HepG2 (cell line): ENCODE data around the gene PRKD2. TPM values are rescaled to one million over a fixed set of nuclear protein-coding genes. Genes with fewer than 3 reads are reported as not detected.

Experiments used
- ATAC-seq: fragments of 200-7000 bp; cut with Tn5 transposase; 3 replicates; pipeline ENCODE4 v1.9.1; 2020; ENCODE audit warnings: mild to moderate bottlenecking, moderate library complexity
- BruUV-seq: library from RNA; stranded (reverse); fragments of 400-500 nt; replicated peaks from 2 replicates; lab custom pipeline; 2021; lab: Mats Ljungman, UMichigan
- CTCF ChIA-PET: fragments of 300-600 bp; formaldehyde crosslinking; extraction: SDS; loops from one replicate; lab custom pipeline; 2021; ENCODE audit warnings: low total read pairs, inconsistent platforms, low intra/inter-chr PET ratio; lab: Yijun Ruan, JAX
- POLR2A ChIA-PET: fragments of 350-600 bp; sonication (Branson Sonifier 250); formaldehyde crosslinking; loops from one replicate; lab custom pipeline; 2020; ENCODE audit warnings: antibody characterized with exemption, inconsistent platforms; lab: Yijun Ruan, JAX
- DNase-seq: peaks from one replicate; pipeline ENCODE4 v3.0.0-alpha.2; 2015; ENCODE audit warnings: low spot score
- FAIRE-seq: peaks from 3 replicates; lab custom pipeline; 2011; peaks lifted over from hg19 to GRCh38; lab: Jason Lieb, UNC
- H2AFZ ChIP-seq: one replicate; pipeline ENCODE4 v1.6.1; 2011; ENCODE audit warnings: low read length, inconsistent platforms
- H3K27ac ChIP-seq: fragments of 300-600 bp; 3 replicates; pipeline ENCODE4 v1.8.0; 2011; ENCODE audit warnings: mixed run types, mild to moderate bottlenecking, mixed read lengths, low read length, inconsistent platforms; ENCODE audit not compliant: insufficient read depth; ENCODE audit errors: extremely low read length
- H3K27me3 ChIP-seq, 2 experiments: fragments of 200-600 bp in 1 of 2; 2 replicates in 1 of 2; 3 replicates in 1 of 2; pipeline versions ENCODE4 v1.6.0 to v1.8.0; 2011; ENCODE audit warnings: low read length in 2 of 2, mild to moderate bottlenecking in 2 of 2, moderate library complexity in 2 of 2, inconsistent platforms in 1 of 2; ENCODE audit not compliant: insufficient read depth in 2 of 2, control insufficient read depth in 1 of 2
- H3K36me3 ChIP-seq, 2 experiments: fragments of 200-600 bp in 1 of 2; replicated peaks in 1 of 2; 2 replicates in 1 of 2; 3 replicates in 1 of 2; pipeline versions ENCODE4 v1.5.1 to v1.8.0; 2011; ENCODE audit warnings: low read length in 2 of 2, inconsistent platforms in 1 of 2; ENCODE audit not compliant: insufficient read depth in 2 of 2, control insufficient read depth in 1 of 2
- H3K4me1 ChIP-seq: 2 replicates; pipeline ENCODE4 v1.5.1; 2012; ENCODE audit warnings: low read length, inconsistent platforms; ENCODE audit not compliant: insufficient read depth
- H3K4me2 ChIP-seq: 2 replicates; pipeline ENCODE4 v1.6.0; 2011; ENCODE audit warnings: low read depth, low read length, inconsistent platforms
- H3K4me3 ChIP-seq, 3 experiments: fragments of 200-600 bp in 1 of 3; sonication (generic), shearing (Covaris generic) in 1 of 3; replicated peaks in 1 of 3; 2 replicates each; pipeline ENCODE4 v1.5.1; 2011 to 2016; ENCODE audit warnings: low read length in 3 of 3, inconsistent platforms in 2 of 3, low read depth in 2 of 3, mild to moderate bottlenecking in 2 of 3, control low read depth in 1 of 3, mixed read lengths in 1 of 3; ENCODE audit not compliant: insufficient read depth in 1 of 3
- H3K79me2 ChIP-seq: one replicate; pipeline ENCODE4 v1.6.1; 2011; ENCODE audit warnings: low read length, inconsistent platforms; ENCODE audit not compliant: insufficient read depth
- H3K9ac ChIP-seq: 2 replicates; pipeline ENCODE4 v1.6.0; 2011; ENCODE audit warnings: mild to moderate bottlenecking, low read depth, low read length, inconsistent platforms; ENCODE audit not compliant: insufficient read depth
- H3K9me3 ChIP-seq: 2 replicates; pipeline ENCODE4 v1.5.1; 2012; ENCODE audit warnings: mild to moderate bottlenecking, low read length
- H4K20me1 ChIP-seq: 2 replicates; pipeline ENCODE4 v1.6.0; 2011; ENCODE audit warnings: inconsistent platforms, mild to moderate bottlenecking, low read length, moderate library complexity; ENCODE audit not compliant: insufficient read depth
- PHB2 ChIP-seq: fragments of 450-650 bp; IDR thresholded peaks from 2 replicates; pipeline ENCODE4 v1.6.1; 2018; ENCODE audit not compliant: partially characterized antibody
- YEATS2 ChIP-seq: sonication (generic); formaldehyde crosslinking; IDR thresholded peaks from 2 replicates; pipeline ENCODE4 v1.4.0; 2020; ENCODE audit warnings: missing genetic modification reagents, borderline replicate concordance
- ZNF629 ChIP-seq: sonication (generic); formaldehyde crosslinking; conservative IDR thresholded peaks from 2 replicates; pipeline ENCODE4 v1.5.0; 2020; ENCODE audit warnings: missing genetic modification reagents
- ZNF768 ChIP-seq: sonication (generic); formaldehyde crosslinking; IDR thresholded peaks from 2 replicates; pipeline ENCODE4 v1.4.0; 2020; ENCODE audit warnings: missing genetic modification reagents
- WGBS: methylation state at CpG from one replicate; pipeline ENCODE4 v1.1.6; 2017; ENCODE audit warnings: low lambda C conversion rate; 5-methylcytosine and 5-hydroxymethylcytosine counted together
- in situ Hi-C: cut with HindIII; loops from 2 replicates; pipeline ENCODE4 v1.10.0; 2017; ENCODE audit warnings: low pct_unique_long_range_greater_than_20kb; ENCODE audit not compliant: extremely low pct_ligation_motif_present
- intact Hi-C: fragments of 100-400 bp; cut with micrococcal nuclease; formaldehyde crosslinking; loops from one replicate; pipeline ENCODE4 v1.10.0; 2022; ENCODE audit not compliant: unreplicated experiment
- polyA plus RNA-seq, 8 experiments: library from polyadenylated mRNA; depleted of rRNA in 3 of 8; stranded (reverse) in 7 of 8; unstranded in 1 of 8; fragments of >200 nt; fragmentation: Illumina TruSeq in 4 of 8; extraction: Trizol in 4 of 8; gene quantifications; 2 replicates each; pipeline versions ENCODE4 v1.2.1 to v1.2.3, GENCODE V29; 2011 to 2016; ENCODE audit warnings: low read depth in 4 of 8, missing spikeins in 1 of 8, mixed read lengths in 1 of 8; ENCODE audit not compliant: insufficient read depth in 1 of 8
- total RNA-seq, 5 experiments: library from RNA; depleted of rRNA; stranded (reverse); fragments of >200 nt; fragmentation: Illumina TruSeq; extraction: Trizol; gene quantifications; 2 replicates each; pipeline ENCODE4 v1.2.3, GENCODE V29; 2016; ENCODE audit warnings: low read depth in 1 of 5
- TF ChIP-seq, protein P1 (sequence below): IDR thresholded peaks from 2 replicates; pipeline ENCODE4 v1.6.1; 2016; ENCODE audit warnings: mild to moderate bottlenecking

Gene PRKD2
- total and polyA plus RNA-seq, 2 of the 13 experiments (the other 11 are each of a cell fraction or from before 2014, with no cell fraction given): 6.7 to 7.3 TPM

GRCh38 chr19:46700704-46701103, 16.2 kb downstream of the PRKD2 start (continued):
- TF ChIP-seq, protein P1, sequence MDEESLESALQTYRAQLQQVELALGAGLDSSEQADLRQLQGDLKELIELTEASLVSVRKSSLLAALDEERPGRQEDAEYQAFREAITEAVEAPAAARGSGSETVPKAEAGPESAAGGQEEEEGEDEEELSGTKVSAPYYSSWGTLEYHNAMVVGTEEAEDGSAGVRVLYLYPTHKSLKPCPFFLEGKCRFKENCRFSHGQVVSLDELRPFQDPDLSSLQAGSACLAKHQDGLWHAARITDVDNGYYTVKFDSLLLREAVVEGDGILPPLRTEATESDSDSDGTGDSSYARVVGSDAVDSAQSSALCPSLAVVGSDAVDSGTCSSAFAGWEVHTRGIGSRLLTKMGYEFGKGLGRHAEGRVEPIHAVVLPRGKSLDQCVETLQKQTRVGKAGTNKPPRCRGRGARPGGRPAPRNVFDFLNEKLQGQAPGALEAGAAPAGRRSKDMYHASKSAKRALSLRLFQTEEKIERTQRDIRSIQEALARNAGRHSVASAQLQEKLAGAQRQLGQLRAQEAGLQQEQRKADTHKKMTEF (CRISPR knock-in tag): no peak

- no peak overlapping the region for H3K4me3 ChIP-seq
- H3K27ac ChIP-seq: no peak overlapping the region
- 97% methylated on average over 11 of the region's 11 CpGs for WGBS
- H3K9me3 ChIP-seq: no peaks in the 10 kb centered on the region
- no peaks in the 10 kb centered on the region for H3K27me3 ChIP-seq
- no TSS peak for BruUV-seq
- no peak for ATAC-seq
- no peak overlapping the region for H3K4me2 ChIP-seq
- no peaks in the 10 kb centered on the region for H4K20me1 ChIP-seq
- FAIRE-seq: no peak
- DNase-seq: no peak
- no peaks in the 10 kb centered on the region for H3K79me2 ChIP-seq
- no peak overlapping the region for H2AFZ ChIP-seq
- no peaks in the 10 kb centered on the region for H3K4me1 ChIP-seq
- intact Hi-C loops: no loop called here
- no peak overlapping the region for H3K9ac ChIP-seq
- CTCF ChIA-PET: no interaction called here
- POLR2A ChIA-PET: no interaction called here
- in situ Hi-C loops: no loop called here
- TF ChIP-seq YEATS2 (CRISPR knock-in tag) (no peak), PHB2 (no peak), ZNF629 (peak; percentile 74), ZNF768 (CRISPR knock-in tag) (peak; percentile 63; the same call in 1 of the 2 replicates)
- peaks cover 27 to 67% of the 10 kb centered on the region in 2 experiments; a peak in 4 of 5 replicates for H3K36me3 ChIP-seq
These were observed 18.3 kb downstream of the PRKD2 start for GRCh38 chr19:46698395-46699321.
